NCI-H1417 treated with DMSO at 0.1 percent for 48 hours (cell line): Measurements from ENCODE around the gene ANGPTL2.
A peak's percentile ranks its signal among the peaks of the same experiment; 100 is the strongest.

Source experiments
- DNase-seq: peaks from one replicate; lab custom pipeline; 2025; lab: John Stamatoyannopoulos, UW

The ANGPTL2 gene

GRCh38 chr9:127136081-127136879, 13.8 kb upstream of the ANGPTL2 start:
- no peak for DNase-seq

DNA sequence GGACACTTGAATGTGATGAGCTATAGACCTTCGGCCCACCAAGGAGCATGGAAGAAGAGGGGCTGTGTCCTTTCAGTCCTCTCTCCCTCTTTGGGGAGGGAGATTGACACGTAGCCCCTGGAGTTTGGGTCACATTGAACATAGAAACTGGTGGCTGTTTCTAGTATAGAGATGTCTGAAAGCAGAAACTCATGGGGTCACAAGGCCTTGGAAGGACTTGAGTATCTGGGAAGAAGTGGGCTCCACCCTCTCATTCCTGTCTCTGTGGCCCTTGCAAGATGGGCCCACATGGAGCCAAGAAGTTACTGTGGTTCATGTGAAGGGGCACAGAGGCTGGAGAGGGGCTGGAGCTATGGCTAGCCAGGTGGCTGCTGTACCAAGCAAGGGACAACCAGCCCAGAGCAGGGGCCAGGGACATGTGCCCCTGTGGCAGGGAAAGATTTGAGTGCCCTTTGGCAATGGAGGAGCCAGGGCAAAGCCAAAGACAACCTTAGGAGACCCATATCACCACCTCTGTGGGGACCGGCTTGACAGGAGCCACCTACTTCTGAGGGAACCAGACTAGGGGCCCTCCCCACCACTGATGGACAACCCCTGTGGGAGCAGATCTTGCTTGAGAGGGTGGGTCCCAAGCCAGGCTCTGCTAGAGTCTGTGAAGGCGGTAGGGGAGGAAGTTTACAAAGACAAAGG, 12.8 kb upstream of the ANGPTL2 start:
- DNase-seq, result no peak

DNA sequence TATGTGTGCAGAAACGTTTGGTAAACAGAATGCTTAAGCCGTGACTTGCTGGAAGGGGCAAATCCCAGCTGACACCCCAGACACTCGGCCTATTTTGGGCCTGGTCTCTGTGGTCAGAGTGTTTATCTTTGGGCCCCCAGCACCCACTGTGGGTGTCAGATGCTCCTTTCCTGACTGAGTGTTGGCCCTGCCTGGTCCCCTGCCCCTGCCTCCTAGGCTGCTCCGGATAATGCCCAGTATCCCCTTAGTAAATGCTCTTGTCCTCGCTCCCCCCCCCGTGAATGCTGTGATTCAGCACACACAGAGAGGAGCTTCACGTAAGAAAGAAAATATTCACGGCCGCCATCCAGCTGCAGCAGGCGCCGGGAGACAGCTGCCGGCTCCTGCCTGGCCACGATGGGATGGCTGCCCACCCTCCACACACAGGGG, 11.3 kb upstream of the ANGPTL2 start:
- no peak for DNase-seq

DNA sequence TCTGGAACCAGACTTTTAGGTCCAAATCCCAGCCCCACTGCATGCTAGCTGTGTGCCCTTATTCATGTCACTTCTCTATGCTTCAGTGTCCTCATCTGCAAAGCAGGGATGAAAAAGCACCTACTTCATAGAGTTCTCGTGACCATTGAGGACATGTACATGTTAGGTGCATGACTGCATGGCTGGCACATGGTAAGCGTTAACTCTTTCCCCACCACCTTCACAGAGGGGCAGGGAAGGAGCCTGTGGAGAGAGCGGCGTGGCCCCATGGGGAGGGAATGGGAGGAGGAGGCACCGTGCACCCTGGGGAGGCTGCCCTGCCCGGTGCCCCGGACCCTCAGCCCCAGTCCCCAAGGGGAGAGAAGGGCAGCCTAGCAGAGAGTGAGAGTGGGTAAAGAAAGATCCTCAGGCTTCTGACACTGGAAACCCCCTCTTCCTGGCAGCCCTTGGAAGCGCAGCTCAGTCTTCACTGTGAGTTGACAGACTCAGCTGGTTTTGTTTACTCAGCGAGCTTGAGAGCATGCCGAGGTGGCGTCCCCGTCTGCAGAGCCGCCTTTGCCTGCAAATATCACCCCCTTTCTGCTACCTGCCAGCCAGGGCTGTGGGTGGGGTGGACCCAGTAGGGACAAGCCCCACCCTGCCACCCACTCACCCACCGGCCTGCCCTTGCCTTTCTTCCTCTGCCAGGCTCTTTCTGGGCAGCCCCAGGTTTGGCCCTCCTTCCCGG, 10.6 kb upstream of the ANGPTL2 start:
- DNase-seq, result peak; percentile 20

DNA sequence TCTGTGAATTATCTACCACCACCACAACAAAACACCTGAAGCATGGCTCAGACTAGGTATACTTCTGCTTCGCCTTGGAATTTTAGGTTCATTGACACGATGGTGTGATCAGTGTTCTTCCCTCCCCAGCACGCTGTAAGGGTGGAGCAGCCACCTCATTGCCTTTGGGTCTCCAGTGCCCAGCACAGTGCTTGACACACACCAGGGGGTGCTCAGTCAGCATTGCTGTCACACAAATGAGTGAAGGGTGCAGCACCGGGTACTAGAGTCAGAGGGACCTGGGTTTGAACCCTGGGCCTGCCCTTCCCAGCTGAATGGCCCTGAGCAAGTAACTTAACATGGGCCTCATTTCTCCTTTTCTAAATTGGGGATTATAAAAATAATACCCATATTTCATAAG, 9.9 kb upstream of the ANGPTL2 start:
- no peak for DNase-seq

DNA sequence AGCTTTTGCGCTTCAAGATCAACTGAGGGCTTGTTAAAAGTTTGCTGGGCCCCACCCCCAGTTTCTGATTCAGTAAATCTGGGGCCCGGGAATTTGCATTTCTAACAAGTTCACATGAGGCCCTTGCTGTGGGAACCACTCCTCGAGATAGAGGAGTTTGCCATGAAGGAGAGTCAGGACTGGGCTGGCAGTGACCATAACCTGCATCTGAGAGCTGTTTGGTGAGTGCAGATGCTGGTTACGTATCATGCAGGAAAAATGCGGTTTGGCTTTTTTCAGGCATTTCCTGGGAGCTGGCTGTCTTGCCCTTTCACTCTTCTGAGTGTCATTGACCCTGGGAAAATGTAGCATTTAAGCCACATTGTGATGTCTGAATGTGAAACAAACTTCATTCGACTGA, 9.4 kb upstream of the ANGPTL2 start:
- DNase-seq, result no peak

- DNase-seq, result no peak
Observed at GRCh38 chr9:127130661-127131538, 8.5 kb upstream of the ANGPTL2 start.

DNA sequence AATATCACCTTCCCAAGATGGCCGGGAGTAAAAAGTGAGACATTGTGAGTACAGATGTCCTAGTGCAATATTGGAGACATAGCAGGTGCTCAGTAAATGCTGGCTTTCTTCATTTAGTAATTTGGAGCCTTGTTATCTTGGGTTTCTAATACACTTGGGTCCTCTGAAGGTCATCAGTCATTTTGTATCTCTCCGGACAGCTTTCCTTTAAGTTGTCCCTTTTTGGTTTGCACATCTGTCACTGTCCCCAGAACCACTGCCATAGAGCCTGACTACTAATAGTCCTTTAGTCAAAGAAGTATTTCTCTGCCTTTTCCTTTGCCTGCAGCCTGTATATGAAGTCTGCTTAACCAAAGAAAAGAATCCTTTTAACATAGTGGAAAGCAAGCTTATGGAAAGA, 7.8 kb upstream of the ANGPTL2 start:
- DNase-seq, result no peak

DNA sequence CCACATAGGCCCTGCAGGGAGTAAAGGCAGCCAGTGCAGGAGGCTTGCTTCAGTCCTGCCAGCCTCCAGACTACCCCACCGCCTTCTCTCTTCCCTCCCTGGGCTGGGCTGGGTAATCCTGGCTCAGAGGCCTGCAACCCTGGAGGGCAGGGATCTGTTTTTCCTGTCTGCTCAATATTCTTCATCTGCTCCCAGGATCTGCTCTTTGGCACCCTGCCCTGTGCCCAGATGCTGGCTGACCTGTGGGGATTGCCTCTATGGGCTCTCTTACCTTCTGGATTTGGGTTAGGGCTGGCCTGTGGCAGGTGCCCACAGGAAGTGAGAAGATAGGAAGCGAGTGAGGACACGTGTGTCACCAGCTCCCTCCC, 7.3 kb upstream of the ANGPTL2 start:
- no peak for DNase-seq

DNA sequence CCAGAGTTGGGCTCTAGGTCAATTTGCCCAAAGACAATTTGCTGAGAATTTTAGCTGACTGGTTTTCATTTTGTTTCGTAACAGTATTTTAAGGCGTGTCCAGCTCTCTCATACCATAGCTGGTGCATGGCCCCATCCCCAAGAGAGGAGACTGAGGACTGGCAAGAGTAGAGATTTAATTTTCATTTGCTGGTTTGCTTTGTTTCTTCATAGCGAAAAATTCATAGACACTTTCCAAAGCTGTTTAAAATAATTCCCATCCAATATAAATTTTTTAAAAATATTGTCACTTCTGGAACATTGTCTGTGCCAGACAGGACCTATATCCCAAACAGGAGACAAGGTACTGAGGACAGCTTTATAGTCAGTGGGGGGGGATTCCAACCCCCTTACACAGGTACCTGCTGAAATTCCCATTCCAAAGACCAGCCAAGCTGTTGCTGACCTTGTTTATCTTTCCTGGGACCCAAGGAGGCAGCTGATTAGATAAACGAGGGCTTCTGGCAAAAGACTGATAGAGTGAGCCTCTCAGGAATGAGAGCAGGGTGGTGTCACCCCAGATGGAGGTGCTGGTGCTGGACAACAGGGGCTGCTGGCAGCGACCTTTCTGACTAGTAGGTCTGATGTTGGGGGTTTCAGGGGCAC, 6.8 kb upstream of the ANGPTL2 start:
- no peak for DNase-seq

- no peak for DNase-seq
Observed at GRCh38 chr9:127128341-127129072, 6.1 kb upstream of the ANGPTL2 start.

DNA sequence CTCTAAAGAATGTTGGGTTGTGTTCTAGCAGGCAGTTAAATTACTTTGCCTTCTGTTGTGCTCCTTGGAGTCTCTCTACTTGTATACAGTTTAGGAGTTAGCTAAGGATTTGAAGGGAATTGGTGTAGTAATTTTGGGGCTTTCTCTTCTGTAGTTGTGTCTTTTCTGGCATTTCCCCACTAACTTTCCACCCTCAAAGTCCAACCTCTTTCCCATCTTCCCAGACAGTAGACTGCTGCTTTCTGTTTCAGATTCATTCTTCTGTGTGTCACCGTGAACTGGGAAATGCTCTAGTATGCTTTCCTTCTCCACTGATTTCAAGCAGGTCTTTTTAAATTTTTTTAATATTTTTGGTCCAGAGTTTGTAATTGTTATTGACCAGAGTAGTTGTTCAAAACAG, 4.5 kb upstream of the ANGPTL2 start:
- no peak for DNase-seq

- no peak for DNase-seq
Observed at GRCh38 chr9:127124792-127125191, 2.4 kb upstream of the ANGPTL2 start.

GRCh38 chr9:127124111-127124531, 1.7 kb upstream of the ANGPTL2 start:
- DNase-seq, result no peak

DNA sequence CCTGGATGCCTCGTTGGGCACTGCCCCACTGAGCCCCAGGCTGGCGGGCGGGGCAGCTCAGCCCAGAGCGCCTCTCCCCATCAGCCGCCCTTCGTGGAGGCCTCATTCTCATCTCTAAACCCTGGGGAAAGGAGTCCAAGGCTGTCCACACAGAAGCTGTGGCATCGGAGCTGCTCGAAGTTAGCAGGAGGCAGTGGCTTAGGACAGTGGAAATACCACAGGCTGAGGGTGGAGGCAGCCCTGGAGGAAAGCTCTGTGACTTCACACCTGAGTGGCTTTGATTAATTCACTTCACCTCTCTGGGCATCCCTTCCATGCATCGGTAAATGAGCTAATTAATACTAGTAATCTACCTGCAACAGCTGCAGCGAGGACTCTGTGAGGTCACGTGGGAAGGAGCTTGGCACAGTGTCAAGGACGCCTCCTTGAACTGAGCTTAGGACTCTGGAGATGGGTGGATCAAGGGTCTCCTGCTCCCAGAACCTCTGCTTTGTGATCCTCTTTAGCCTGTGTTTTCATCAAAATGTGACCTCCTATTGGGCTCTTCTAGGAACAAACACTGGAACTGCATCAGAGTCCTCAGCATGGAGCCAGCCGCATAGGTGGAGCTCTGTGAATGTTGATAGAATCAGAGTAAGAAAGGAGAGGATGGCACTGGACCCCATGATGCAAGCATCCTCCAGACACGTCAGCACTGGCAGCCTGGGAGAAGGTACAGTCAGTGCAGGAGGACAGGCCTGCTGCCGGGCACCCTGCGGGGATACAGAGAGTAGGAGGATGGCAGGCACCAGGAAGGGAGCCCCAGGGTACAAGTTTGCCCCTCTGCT, 842 bp upstream of the ANGPTL2 start:
- peak; percentile 43 for DNase-seq

GRCh38 chr9:127121628-127122175, 733 bp downstream of the ANGPTL2 start:
- no peak for DNase-seq

GRCh38 chr9:127119320-127119709, 3.1 kb downstream of the ANGPTL2 start:
- no peak for DNase-seq

DNA sequence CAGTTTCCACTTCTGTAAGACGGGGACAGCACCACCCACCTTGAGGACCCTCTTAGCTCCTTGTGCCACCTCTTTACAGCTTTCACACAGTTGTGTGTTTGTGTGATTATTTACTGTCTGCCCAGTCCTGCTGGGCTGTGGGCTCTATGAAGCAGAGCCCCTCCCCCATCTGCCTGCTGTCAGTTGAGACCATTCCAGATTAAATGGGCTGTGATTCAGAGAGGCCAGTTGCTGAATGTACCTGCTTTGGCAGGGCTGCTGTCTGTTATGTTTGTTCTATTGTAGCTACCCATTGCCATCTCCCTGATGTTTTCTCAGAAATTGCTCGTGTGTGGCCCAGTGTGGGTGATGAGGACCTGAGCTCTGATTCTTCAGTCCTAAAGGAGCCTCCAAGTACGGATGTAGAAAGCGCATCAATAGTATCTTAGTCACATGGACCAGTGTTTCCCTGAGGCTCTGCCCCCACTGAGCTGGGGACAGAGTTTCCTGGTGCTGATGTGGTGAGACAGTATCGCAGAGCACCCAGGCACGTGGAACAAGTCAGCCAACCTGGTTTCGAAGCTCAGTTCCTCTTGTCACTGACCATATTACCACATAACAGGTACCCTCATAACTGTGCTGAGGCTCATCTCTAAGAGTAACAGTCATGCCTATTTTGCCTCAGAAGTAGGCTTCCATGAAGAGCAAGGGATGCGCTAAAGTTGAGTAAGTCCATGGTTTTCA, 3.7 kb downstream of the ANGPTL2 start:
- DNase-seq, result no peak

GRCh38 chr9:127117801-127118200, 4.6 kb downstream of the ANGPTL2 start:
- DNase-seq, result no peak
